GM23248 (cell line): ENCODE measurements around the gene NPSR1. TPM values are rescaled to one million over a fixed set of nuclear protein-coding genes. Genes with fewer than 3 reads are reported as not detected.

Source experiments
- DNase-seq: peaks from one replicate; pipeline ENCODE4 v3.0.0-alpha.2; 2015
- H2AFZ ChIP-seq: fragments of 200-600 bp; sonication (generic); 2 replicates; pipeline ENCODE4 v1.6.1; 2016; ENCODE audit warnings: antibody characterized with exemption
- H3F3A ChIP-seq: fragments of 200-600 bp; sonication (generic); 2 replicates; pipeline ENCODE4 v1.6.1; 2016; ENCODE audit warnings: mild to moderate bottlenecking, antibody characterized with exemption, mixed run types; ENCODE audit not compliant: insufficient read depth
- H3K27ac ChIP-seq: fragments of 200-600 bp; sonication (generic); 2 replicates; pipeline ENCODE4 v1.5.1; 2016; ENCODE audit warnings: mild to moderate bottlenecking
- H3K27me3 ChIP-seq: fragments of 200-600 bp; sonication (generic); replicated peaks from 2 replicates; pipeline ENCODE4 v1.6.1; 2016; ENCODE audit warnings: mild to moderate bottlenecking; ENCODE audit not compliant: insufficient read depth
- H3K36me3 ChIP-seq: fragments of 200-600 bp; sonication (generic); 2 replicates; pipeline ENCODE4 v1.6.1; 2016; ENCODE audit warnings: low read depth, mild to moderate bottlenecking
- H3K4me1 ChIP-seq: fragments of 200-600 bp; sonication (generic); 2 replicates; pipeline ENCODE4 v1.6.1; 2016; ENCODE audit warnings: mild to moderate bottlenecking; ENCODE audit not compliant: insufficient read depth
- H3K4me2 ChIP-seq: fragments of 200-600 bp; sonication (generic); one replicate; pipeline ENCODE4 v1.6.1; 2016; ENCODE audit warnings: mild to moderate bottlenecking; ENCODE audit not compliant: unreplicated experiment
- H3K4me3 ChIP-seq: fragments of 200-600 bp; sonication (generic); 2 replicates; pipeline ENCODE4 v1.5.1; 2016; ENCODE audit warnings: mild to moderate bottlenecking
- H3K79me2 ChIP-seq: fragments of 200-600 bp; sonication (generic); 2 replicates; pipeline ENCODE4 v1.6.1; 2016; ENCODE audit warnings: mild to moderate bottlenecking; ENCODE audit not compliant: insufficient read depth
- H3K9ac ChIP-seq: fragments of 200-600 bp; sonication (generic); 2 replicates; pipeline ENCODE4 v1.6.1; 2016; ENCODE audit warnings: mild to moderate bottlenecking
- H3K9me2 ChIP-seq: fragments of 200-600 bp; sonication (generic); 2 replicates; pipeline ENCODE4 v1.6.1; 2016; ENCODE audit warnings: mixed run types, mild to moderate bottlenecking, moderate library complexity; ENCODE audit not compliant: insufficient read depth
- H3K9me3 ChIP-seq: fragments of 200-600 bp; sonication (generic); one replicate; pipeline ENCODE4 v1.6.1; 2017; ENCODE audit warnings: low read depth
- H4K20me1 ChIP-seq: fragments of 200-600 bp; sonication (generic); 2 replicates; pipeline ENCODE4 v1.6.0; 2016; ENCODE audit not compliant: insufficient read depth
- EZH2 ChIP-seq: fragments of 200-600 bp; sonication (generic); IDR thresholded peaks from 2 replicates; pipeline ENCODE4 v1.6.1; 2018; ENCODE audit warnings: antibody characterized with exemption, mild to moderate bottlenecking; ENCODE audit not compliant: insufficient read depth, poor library complexity, severe bottlenecking
- EZH2phosphoT487 ChIP-seq: fragments of 200-600 bp; sonication (generic); IDR thresholded peaks from 2 replicates; pipeline ENCODE4 v1.6.1; 2018; ENCODE audit warnings: antibody characterized with exemption, moderate library complexity, mild to moderate bottlenecking, low read depth; ENCODE audit not compliant: insufficient read depth
- WGBS, 2 experiments: methylation state at CpG; one replicate each; pipeline ENCODE4 v1.1.6; 2015 to 2017; ENCODE audit warnings: low lambda C conversion rate in 2 of 2, low coverage in 1 of 2; ENCODE audit errors: missing lambda C conversion rate in 2 of 2; 5-methylcytosine and 5-hydroxymethylcytosine counted together
- in situ Hi-C: fragments of 300-500 bp; cut with MboI; formaldehyde crosslinking; loops from 2 replicates; pipeline ENCODE4 v1.15.0; 2020
- polyA plus RNA-seq: library from polyadenylated mRNA; unstranded; fragments of >200 nt; fragmentation: Nextera tagmentation; extraction: Ambion mirVana; gene quantifications from 2 replicates; pipeline ENCODE4 v1.2.1, GENCODE V29; 2016
- total RNA-seq: library from RNA; depleted of rRNA; stranded (reverse); fragments of >200 nt; shearing (Covaris generic); gene quantifications from 2 replicates; pipeline ENCODE4 v1.2.3, GENCODE V29; 2014

NPSR1 gene
- total and polyA plus RNA-seq, 2 experiments from 2014 or later = not detected

DNA sequence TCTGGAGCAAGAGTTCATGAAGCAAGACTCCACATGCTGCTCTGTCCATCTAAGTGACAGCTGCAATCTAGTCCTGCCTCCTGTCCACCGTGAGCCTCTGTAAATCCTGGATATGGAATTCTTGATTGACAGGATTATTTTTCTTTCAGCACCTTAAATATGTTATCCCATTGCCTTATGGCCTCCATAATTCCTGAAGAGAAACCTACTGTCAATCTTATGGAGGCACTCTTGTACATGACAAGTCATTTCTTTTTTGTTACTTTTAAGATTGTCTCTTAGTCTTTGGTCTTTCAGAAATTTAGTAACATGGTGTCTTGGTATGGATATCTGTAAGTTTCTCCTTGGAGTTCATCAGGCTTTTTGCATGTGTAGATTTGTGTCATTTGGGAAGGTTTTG lies 82.8 kb downstream of the NPSR1 start:
- Histone ChIP-seq H3K27me3 (no peaks in the 10 kb centered on the region; the same call in 1 of the 2 replicates), H3K9ac (no peak overlapping the region), H3K4me2 (no peak overlapping the region), H3K9me2 (no peaks in the 10 kb centered on the region), H3K36me3 (no peaks in the 10 kb centered on the region), H3K4me3 (no peak overlapping the region), H3K27ac (no peak overlapping the region), H3F3A (no peaks in the 10 kb centered on the region), H3K79me2 (no peaks in the 10 kb centered on the region), H3K4me1 (no peaks in the 10 kb centered on the region), H4K20me1 (no peaks in the 10 kb centered on the region), H3K9me3 (no peaks in the 10 kb centered on the region), H2AFZ (no peak overlapping the region)
- WGBS, 2 experiments = 12 to 19% methylated on average over 1 of the region's 1 CpG
- no peak for DNase-seq
- TF ChIP-seq EZH2phosphoT487 = no peak
- no peak for TF ChIP-seq EZH2
- in situ Hi-C loops = no loop called here

DNA sequence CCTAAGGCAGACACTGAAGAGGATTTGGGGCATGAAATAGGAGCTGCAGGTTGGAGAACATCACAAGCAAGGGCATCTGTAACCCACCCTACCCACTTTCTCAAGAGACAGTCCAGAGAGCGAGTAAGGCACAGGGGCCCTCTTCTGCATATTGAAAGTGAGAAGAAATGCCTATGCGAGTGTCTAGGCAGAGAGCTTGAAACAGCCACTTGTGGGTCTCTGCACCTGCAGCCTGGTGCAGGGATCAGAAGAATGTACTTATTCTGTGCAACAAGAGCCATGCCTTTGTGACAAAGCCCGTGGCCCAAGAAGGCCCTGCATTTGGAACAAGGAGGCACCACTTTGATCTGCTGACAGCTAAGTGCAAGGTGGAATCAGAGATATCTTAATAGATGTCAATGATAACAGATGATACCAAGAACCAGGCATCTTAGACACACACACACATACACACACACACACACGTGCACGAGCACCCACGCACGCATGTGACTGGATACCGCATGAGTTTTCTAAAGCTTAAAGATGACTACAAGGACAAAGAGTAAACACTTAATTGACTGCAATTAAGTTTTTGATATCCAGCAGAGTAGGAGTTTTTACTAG lies 89.3 kb downstream of the NPSR1 start:
- Histone ChIP-seq H3K9me3 (no peaks in the 10 kb centered on the region), H3K4me1 (no peaks in the 10 kb centered on the region), H3K4me2 (no peak overlapping the region), H3F3A (no peaks in the 10 kb centered on the region), H2AFZ (no peak overlapping the region), H3K27me3 (peaks cover 4% of the 10 kb centered on the region; the same call in 1 of the 2 replicates), H3K9me2 (no peaks in the 10 kb centered on the region), H3K36me3 (no peaks in the 10 kb centered on the region), H3K79me2 (no peaks in the 10 kb centered on the region), H3K9ac (no peak overlapping the region), H4K20me1 (no peaks in the 10 kb centered on the region), H3K4me3 (no peak overlapping the region), H3K27ac (no peak overlapping the region)
- in situ Hi-C loops = no loop called here
- DNase-seq = no peak
- TF ChIP-seq EZH2 = no peak
- no peak for TF ChIP-seq EZH2phosphoT487
- WGBS, 2 experiments = 44 to 48% methylated on average over 8 of the region's 8 CpGs

DNA sequence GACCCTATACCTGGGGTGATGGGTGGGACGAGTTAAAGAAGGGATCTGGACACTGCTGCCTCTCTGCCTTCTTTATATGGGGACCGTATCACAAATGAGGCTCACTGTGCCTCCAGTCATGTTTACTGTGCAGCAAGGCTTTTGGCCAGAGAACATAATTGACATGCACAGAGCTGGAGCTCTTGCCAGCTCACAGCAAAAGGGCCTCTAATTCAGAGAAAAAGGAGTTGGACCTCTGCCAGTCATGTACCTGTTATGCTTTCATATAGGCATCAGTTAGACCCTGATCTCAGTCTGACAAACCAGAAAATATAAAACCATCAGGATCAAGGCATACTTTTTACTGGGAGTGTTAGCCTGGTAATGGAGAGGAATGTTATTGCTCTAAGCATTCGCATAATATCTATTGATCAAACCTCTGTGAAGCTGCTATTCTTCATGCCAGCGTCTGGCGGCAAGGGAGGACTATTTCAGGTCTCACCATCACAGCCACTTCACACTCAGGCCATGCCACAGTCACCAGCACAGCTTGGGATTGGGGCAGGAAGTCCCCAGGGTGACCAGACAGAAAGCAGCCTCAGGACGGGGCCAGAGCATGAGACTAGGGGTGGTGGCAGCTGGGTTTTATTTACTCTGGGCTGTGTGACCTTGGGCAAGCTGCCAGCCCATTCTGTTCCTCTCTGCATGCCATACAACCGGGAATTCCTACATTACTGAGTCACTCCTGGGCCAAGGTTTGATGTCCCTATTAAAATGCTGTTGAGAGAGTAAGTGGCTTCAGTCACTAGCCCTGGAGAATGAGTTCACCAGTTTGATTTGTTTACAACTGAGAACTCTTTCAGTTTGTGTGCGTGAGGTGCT lies 90.1 kb downstream of the NPSR1 start:
- Histone ChIP-seq H3K36me3 (no peaks in the 10 kb centered on the region), H3K9ac (no peak overlapping the region), H3K27me3 (peaks cover 4% of the 10 kb centered on the region; the same call in 1 of the 2 replicates), H3K9me3 (no peaks in the 10 kb centered on the region), H4K20me1 (no peaks in the 10 kb centered on the region), H3K9me2 (no peaks in the 10 kb centered on the region), H2AFZ (no peak overlapping the region), H3K4me1 (no peaks in the 10 kb centered on the region), H3F3A (no peaks in the 10 kb centered on the region), H3K4me3 (no peak overlapping the region), H3K27ac (no peak overlapping the region), H3K4me2 (peak overlapping the region; percentile 7), H3K79me2 (no peaks in the 10 kb centered on the region)
- WGBS, 2 experiments = 13% methylated on average over 7 to 8 of the region's 8 CpGs
- peak; percentile 67 for DNase-seq
- in situ Hi-C loops = no loop called here
- TF ChIP-seq EZH2 (no peak), EZH2phosphoT487 (no peak)

DNA sequence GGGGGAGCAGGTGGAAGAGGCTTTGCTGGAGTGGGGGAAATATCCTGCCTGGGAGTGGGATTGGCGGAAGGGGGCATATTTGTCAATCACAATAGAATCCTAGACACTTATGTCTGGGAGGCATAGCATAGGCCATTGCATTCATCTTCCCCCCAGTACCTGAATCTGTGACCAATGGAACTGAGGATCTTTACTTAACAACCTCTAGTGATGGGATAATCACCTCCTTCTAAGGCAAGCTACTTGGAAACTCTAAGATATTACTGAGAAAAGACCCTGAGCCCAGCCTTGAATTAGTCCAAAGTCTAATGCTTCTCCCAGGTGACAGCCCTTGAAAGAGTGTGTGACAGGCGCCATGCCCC lies 90.7 kb downstream of the NPSR1 start:
- no peak overlapping the region for H3K27ac ChIP-seq

More for the DNA sequence above, 90.7 kb downstream of the NPSR1 start:
- H2AFZ ChIP-seq = no peak overlapping the region
- H3K79me2 ChIP-seq = no peaks in the 10 kb centered on the region
- H3F3A ChIP-seq = no peaks in the 10 kb centered on the region
- peaks cover 4% of the 10 kb centered on the region; the same call in 1 of the 2 replicates for H3K27me3 ChIP-seq
- peak overlapping the region; percentile 7 for H3K4me2 ChIP-seq
- in situ Hi-C loops = no loop called here
- no peak for DNase-seq
- H3K4me1 ChIP-seq = no peaks in the 10 kb centered on the region
- H4K20me1 ChIP-seq = no peaks in the 10 kb centered on the region
- H3K9me3 ChIP-seq = no peaks in the 10 kb centered on the region
- no peak overlapping the region for H3K9ac ChIP-seq
- no peak overlapping the region for H3K4me3 ChIP-seq
- no peaks in the 10 kb centered on the region for H3K9me2 ChIP-seq
- 44% methylated on average over 2 of the region's 2 CpGs for WGBS, 2 experiments
- H3K36me3 ChIP-seq = no peaks in the 10 kb centered on the region
- TF ChIP-seq EZH2 (no peak), EZH2phosphoT487 (no peak)
